Erythroblast (primary cell): ENCODE measurements around the gene PTPN5.

Experiments
- GATA1 ChIP-seq: IDR thresholded peaks from 2 replicates; pipeline ENCODE4 v1.6.1; 2011; ENCODE audit warnings: low read depth, mild to moderate bottlenecking, control low read depth, low read length, moderate library complexity
- POLR2A ChIP-seq: IDR thresholded peaks from 2 replicates; pipeline ENCODE4 v1.6.1; 2011; ENCODE audit warnings: mild to moderate bottlenecking, low read length

DNA sequence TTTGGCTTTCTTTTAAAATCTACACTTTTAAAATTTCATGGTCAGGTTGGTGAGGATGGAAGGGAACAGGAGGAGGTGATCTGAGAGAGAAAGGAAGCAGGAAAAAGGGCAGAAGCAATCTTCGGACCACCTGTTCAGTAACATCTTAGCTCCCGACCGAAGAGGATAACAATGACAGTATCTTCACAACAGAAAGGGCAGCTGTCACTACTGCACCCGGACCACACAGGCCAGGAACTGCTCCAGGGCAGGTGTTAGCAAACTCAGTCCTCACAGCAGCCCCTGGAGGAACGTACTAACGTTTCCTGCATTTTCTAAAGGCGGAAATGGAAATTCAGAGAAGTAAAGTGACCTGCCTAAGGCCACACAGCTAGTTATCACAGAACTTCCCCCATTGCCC, 16.8 kb downstream of the PTPN5 start:
- TF ChIP-seq POLR2A (no peak), GATA1 (no peak)
